ENCODE data around the gene SLC16A11.

- TF ChIP-seq CTCF (IDR thresholded peaks at IDR 0.05; ENCODE audit: low read length) (peak; percentile 44), EZH2 (optimal IDR thresholded peaks at IDR 0.05; ENCODE audit: low read depth, low read length) (no peak), EZH2phosphoT487 (IDR thresholded peaks at IDR 0.05; ENCODE audit: low read length) (no peak)
Measured at GRCh38 chr17:7014261-7014994, 29.5 kb downstream of the SLC16A11 start.
